Trophoblast cell (in vitro differentiated cells and primary cell): ENCODE measurements around the gene CHRNG.

Source experiments
- DNase-seq, 2 donors: peaks; one replicate each; pipeline ENCODE4 v3.0.0-alpha.2; 2016
- H2AFZ ChIP-seq: 2 replicates; pipeline ENCODE4 v1.6.1; 2013; ENCODE audit warnings: low read length, moderate library complexity, mild to moderate bottlenecking; ENCODE audit not compliant: insufficient read depth, poor library complexity
- H2AK5ac ChIP-seq: 2 replicates; pipeline ENCODE4 v1.6.1; 2013; ENCODE audit warnings: mild to moderate bottlenecking, low read length
- H2BK120ac ChIP-seq: 2 replicates; pipeline ENCODE4 v1.6.1; 2013; ENCODE audit warnings: low read length, mild to moderate bottlenecking, moderate library complexity; ENCODE audit not compliant: insufficient read depth, poor library complexity
- H2BK12ac ChIP-seq: 2 replicates; pipeline ENCODE4 v1.6.1; 2013; ENCODE audit warnings: mild to moderate bottlenecking, low read length, moderate library complexity
- H2BK5ac ChIP-seq: 2 replicates; pipeline ENCODE4 v1.6.1; 2013; ENCODE audit warnings: low read length, low read depth, moderate library complexity, mild to moderate bottlenecking; ENCODE audit not compliant: poor library complexity
- H3K14ac ChIP-seq: 2 replicates; pipeline ENCODE4 v1.6.1; 2013; ENCODE audit warnings: mild to moderate bottlenecking, low read length
- H3K18ac ChIP-seq: 2 replicates; pipeline ENCODE4 v1.6.1; 2013; ENCODE audit warnings: mild to moderate bottlenecking, low read length
- H3K23ac ChIP-seq: 2 replicates; pipeline ENCODE4 v1.6.1; 2013; ENCODE audit warnings: low read length
- H3K27ac ChIP-seq: 2 replicates; pipeline ENCODE4 v1.5.1; 2013; ENCODE audit warnings: low read depth, mild to moderate bottlenecking, inconsistent platforms, low read length, moderate library complexity
- H3K27me3 ChIP-seq: 2 replicates; pipeline ENCODE4 v1.6.1; 2013; ENCODE audit warnings: inconsistent platforms, mild to moderate bottlenecking, low read length, moderate library complexity; ENCODE audit not compliant: insufficient read depth
- H3K36me3 ChIP-seq, 2 experiments: 1 replicate in 1 of 2; 2 replicates in 1 of 2; pipeline ENCODE4 v1.6.1; 2013; ENCODE audit warnings: low read length in 2 of 2, mild to moderate bottlenecking in 2 of 2, moderate library complexity in 1 of 2; ENCODE audit not compliant: insufficient read depth in 2 of 2, control insufficient read depth in 1 of 2
- H3K4ac ChIP-seq: 2 replicates; pipeline ENCODE4 v1.6.1; 2013; ENCODE audit warnings: low read depth, mild to moderate bottlenecking, low read length, moderate library complexity
- H3K4me1 ChIP-seq, 2 experiments: 1 replicate in 1 of 2; 2 replicates in 1 of 2; pipeline ENCODE4 v1.6.1; 2013; ENCODE audit warnings: low read length in 2 of 2, mild to moderate bottlenecking in 2 of 2, moderate library complexity in 1 of 2; ENCODE audit not compliant: insufficient read depth in 2 of 2, control insufficient read depth in 1 of 2
- H3K4me2 ChIP-seq: 2 replicates; pipeline ENCODE4 v1.6.1; 2013; ENCODE audit warnings: inconsistent platforms, mild to moderate bottlenecking, low read length, moderate library complexity
- H3K4me3 ChIP-seq: 2 replicates; pipeline ENCODE4 v1.5.1; 2013; ENCODE audit warnings: mild to moderate bottlenecking, low read depth, low read length, inconsistent platforms
- H3K79me1 ChIP-seq: one replicate; pipeline ENCODE4 v1.6.1; 2013; ENCODE audit warnings: low read length
- H3K79me2 ChIP-seq: 2 replicates; pipeline ENCODE4 v1.6.1; 2013; ENCODE audit warnings: low read length, mild to moderate bottlenecking; ENCODE audit not compliant: control insufficient read depth, insufficient read depth, poor library complexity
- H3K9ac ChIP-seq: 2 replicates; pipeline ENCODE4 v1.6.1; 2013; ENCODE audit warnings: mild to moderate bottlenecking, low read length
- H3K9me3 ChIP-seq: 2 replicates; pipeline ENCODE4 v1.6.1; 2013; ENCODE audit warnings: low read depth, mild to moderate bottlenecking, control low read depth, inconsistent platforms, low read length; ENCODE audit not compliant: insufficient read depth
- H4K12ac ChIP-seq: 2 replicates; pipeline ENCODE4 v1.6.1; 2013; ENCODE audit warnings: low read depth, mild to moderate bottlenecking, low read length, moderate library complexity
- H4K8ac ChIP-seq: 2 replicates; pipeline ENCODE4 v1.6.1; 2013; ENCODE audit warnings: low read depth, mild to moderate bottlenecking, low read length, moderate library complexity
- H4K91ac ChIP-seq: one replicate; pipeline ENCODE4 v1.6.1; 2013; ENCODE audit warnings: low read depth, mild to moderate bottlenecking, low read length, moderate library complexity
- WGBS: extraction: QIAGEN DNeasy Blood & Tissue Kit; methylation state at CpG from one replicate; pipeline ENCODE4 v1.1.7; 2013; ENCODE audit warnings: missing lambda C conversion rate; ENCODE audit not compliant: insufficient read length, insufficient coverage; ENCODE audit errors: extremely low coverage; 5-methylcytosine and 5-hydroxymethylcytosine counted together

CHRNG gene

GRCh38 chr2:232515639-232516038, 23.9 kb upstream of the CHRNG start:
- Histone ChIP-seq H3K79me1 (no peaks in the 10 kb centered on the region), H3K27ac (no peak overlapping the region), H3K27me3 (no peaks in the 10 kb centered on the region), H3K4ac (no peak overlapping the region), H3K14ac (no peak overlapping the region), H4K8ac (no peak overlapping the region), H2BK5ac (no peak overlapping the region), H3K4me2 (no peak overlapping the region), H3K4me1 (no peaks in the 10 kb centered on the region), H3K18ac (no peak overlapping the region), H3K4me3 (no peak overlapping the region), H4K91ac (no peak overlapping the region), H2AK5ac (no peak overlapping the region), H2BK12ac (no peak overlapping the region), H3K36me3 (no peaks in the 10 kb centered on the region), H2BK120ac (no peak overlapping the region), H3K9ac (no peak overlapping the region), H4K12ac (no peak overlapping the region), H3K9me3 (peaks cover 1% of the 10 kb centered on the region), H3K23ac (no peak overlapping the region), H2AFZ (no peak overlapping the region), H3K79me2 (no peaks in the 10 kb centered on the region)
- DNase-seq, result no peak
- no CpG with 5 or more reads among the region's 7 CpGs for WGBS

GRCh38 chr2:232516551-232516950, 22.9 kb upstream of the CHRNG start:
- Histone ChIP-seq H3K36me3 (no peaks in the 10 kb centered on the region), H3K4me2 (no peak overlapping the region), H3K4me3 (no peak overlapping the region), H3K18ac (no peak overlapping the region), H4K12ac (no peak overlapping the region), H3K4ac (no peak overlapping the region), H3K9ac (no peak overlapping the region), H2BK120ac (no peak overlapping the region), H3K23ac (no peak overlapping the region), H2BK12ac (no peak overlapping the region), H4K91ac (no peak overlapping the region), H2AK5ac (no peak overlapping the region), H3K14ac (no peak overlapping the region), H3K79me2 (no peaks in the 10 kb centered on the region), H3K27ac (no peak overlapping the region), H3K27me3 (no peaks in the 10 kb centered on the region), H4K8ac (no peak overlapping the region), H3K4me1 (no peaks in the 10 kb centered on the region), H3K79me1 (no peaks in the 10 kb centered on the region), H2AFZ (no peak overlapping the region), H3K9me3 (peaks cover 1% of the 10 kb centered on the region), H2BK5ac (no peak overlapping the region)
- no CpG with 5 or more reads among the region's 3 CpGs for WGBS
- DNase-seq, result peak in 1 of 2 donors; percentile 4

DNA sequence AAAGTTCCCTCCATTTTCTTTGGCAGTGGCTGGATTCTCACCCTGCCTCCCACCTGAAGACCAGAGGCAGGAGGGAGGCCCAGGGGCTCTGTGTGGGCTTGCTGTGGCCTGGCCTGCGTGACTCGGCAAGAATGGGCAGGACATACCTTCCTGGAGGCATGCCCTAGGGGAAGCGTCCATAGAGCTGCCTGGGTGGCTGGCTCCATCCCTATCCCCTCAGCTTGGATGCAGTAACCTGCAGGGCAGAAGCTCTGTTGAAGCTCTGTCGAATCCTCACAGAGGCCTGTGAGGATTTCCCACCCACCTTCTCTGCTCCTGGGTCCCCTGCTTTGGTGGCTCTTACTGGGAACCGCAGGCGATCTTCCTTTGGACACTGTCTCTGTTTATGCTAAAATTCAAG, 20.6 kb upstream of the CHRNG start:
- no peak overlapping the region for H2AK5ac ChIP-seq
- H3K79me2 ChIP-seq, result no peaks in the 10 kb centered on the region
- H3K4ac ChIP-seq, result no peak overlapping the region
- H2AFZ ChIP-seq, result no peak overlapping the region
- H3K79me1 ChIP-seq, result no peaks in the 10 kb centered on the region
- peaks cover 2% of the 10 kb centered on the region for H3K9me3 ChIP-seq
- H3K4me3 ChIP-seq, result no peak overlapping the region
- no peak overlapping the region for H2BK12ac ChIP-seq
- H3K27me3 ChIP-seq, result peaks cover 17% of the 10 kb centered on the region
- H3K36me3 ChIP-seq, result no peaks in the 10 kb centered on the region
- DNase-seq, result peak; percentile 10 to 60
- H3K4me1 ChIP-seq, result no peaks in the 10 kb centered on the region
- no peak overlapping the region for H3K14ac ChIP-seq
- no peak overlapping the region for H3K18ac ChIP-seq
- H2BK5ac ChIP-seq, result no peak overlapping the region
- H4K12ac ChIP-seq, result no peak overlapping the region
- no peak overlapping the region for H3K27ac ChIP-seq
- H3K9ac ChIP-seq, result no peak overlapping the region
- H4K91ac ChIP-seq, result no peak overlapping the region
- no CpG with 5 or more reads among the region's 6 CpGs for WGBS
- H3K4me2 ChIP-seq, result no peak overlapping the region
- H3K23ac ChIP-seq, result no peak overlapping the region
- no peak overlapping the region for H4K8ac ChIP-seq
- no peak overlapping the region for H2BK120ac ChIP-seq

GRCh38 chr2:232519581-232520438, 19.7 kb upstream of the CHRNG start, which contains the start of gene PRSS56:
PRSS56 (plus strand) TSS chr2:232520388; CDS start chr2:232520599, 211 bp downstream.
- H2BK5ac ChIP-seq, result no peak within 1 kb of the TSS
- H3K9me3 ChIP-seq, result peaks cover 2% of the 10 kb centered on the region
- H2AK5ac ChIP-seq, result no peak within 1 kb of the TSS
- no peak within 1 kb of the TSS for H3K4ac ChIP-seq
- H3K27me3 ChIP-seq, result peaks cover 25% of the 10 kb centered on the region
- H3K4me1 ChIP-seq, result peaks cover 0 to 6% of the 10 kb centered on the region in 2 experiments
- no peak within 1 kb of the TSS for H3K18ac ChIP-seq
- H2BK120ac ChIP-seq, result no peak within 1 kb of the TSS
- H2BK12ac ChIP-seq, result no peak within 1 kb of the TSS
- H4K12ac ChIP-seq, result no peak within 1 kb of the TSS
- H4K91ac ChIP-seq, result no peak within 1 kb of the TSS
- H3K36me3 ChIP-seq, result no peaks in the 10 kb centered on the region
- no peak within 1 kb of the TSS for H3K4me3 ChIP-seq
- H3K4me2 ChIP-seq, result no peak within 1 kb of the TSS
- no CpG with 5 or more reads among the region's 19 CpGs for WGBS
- H3K79me1 ChIP-seq, result no peaks in the 10 kb centered on the region
- H4K8ac ChIP-seq, result no peak within 1 kb of the TSS
- H3K9ac ChIP-seq, result no peak within 1 kb of the TSS
- H3K14ac ChIP-seq, result no peak within 1 kb of the TSS
- H3K79me2 ChIP-seq, result no peaks in the 10 kb centered on the region
- no peak within 1 kb of the TSS for H3K23ac ChIP-seq
- no peak within 1 kb of the TSS for H3K27ac ChIP-seq
- no peak for DNase-seq
- no peak within 1 kb of the TSS for H2AFZ ChIP-seq
